Naive B cell (primary cell): Measurements from ENCODE around the gene CHKA. TPM values are rescaled to one million over a fixed set of nuclear protein-coding genes. Genes with fewer than 3 reads are reported as not detected.

Experiments used
- ATAC-seq, 2 donors: fragments of 150-1000 bp; cut with Tn5 transposase; 2 replicates each; pipeline ENCODE4 v1.10.0; 2021; ENCODE audit warnings: low read depth in 2 of 2, mild to moderate bottlenecking in 2 of 2, moderate library complexity in 2 of 2
- DNase-seq: peaks from one replicate; pipeline ENCODE4 v3.0.0; 2022
- H3K27ac Mint-ChIP-seq, 6 donors: one replicate each; pipeline ENCODE4 v1.8.0; 2020 to 2022; ENCODE audit warnings: mild to moderate bottlenecking in 6 of 6, mixed read lengths in 6 of 6, moderate library complexity in 5 of 6, inconsistent platforms in 2 of 6
- H3K27me3 Mint-ChIP-seq, 3 donors: one replicate each; pipeline ENCODE4 v1.8.0; 2021 to 2022; ENCODE audit warnings: mixed read lengths in 3 of 3, mild to moderate bottlenecking in 1 of 3
- H3K36me3 Mint-ChIP-seq, 2 donors: one replicate each; pipeline ENCODE4 v1.8.0; 2020 to 2022; ENCODE audit warnings: mixed read lengths in 2 of 2, inconsistent platforms in 1 of 2, mild to moderate bottlenecking in 1 of 2
- H3K4me1 Mint-ChIP-seq, 3 donors: one replicate each; pipeline ENCODE4 v1.8.0; 2020 to 2022; ENCODE audit warnings: mixed read lengths in 3 of 3, inconsistent platforms in 1 of 3, mild to moderate bottlenecking in 1 of 3, moderate library complexity in 1 of 3
- H3K4me3 Mint-ChIP-seq, 8 donors: one replicate each; pipeline ENCODE4 v1.8.0; 2020 to 2022; ENCODE audit warnings: mild to moderate bottlenecking in 8 of 8, mixed read lengths in 8 of 8, moderate library complexity in 8 of 8, inconsistent platforms in 2 of 8
- H3K9me3 Mint-ChIP-seq, 7 donors: one replicate each; pipeline ENCODE4 v1.8.0; 2020 to 2022; ENCODE audit warnings: mixed read lengths in 7 of 7, mild to moderate bottlenecking in 5 of 7, inconsistent platforms in 2 of 7, moderate library complexity in 1 of 7
- polyA plus RNA-seq, 6 donors: library from polyadenylated mRNA; unstranded; fragments of 300-500 nt; fragmentation: Illumina TruSeq; gene quantifications; one replicate each; pipeline ENCODE4 v1.2.3, GENCODE V29; 2021; ENCODE audit warnings: low read depth in 6 of 6

Gene CHKA
- polyA plus RNA-seq, 6 donors from 2014 or later: 4.9 to 17.6 (median 6.4) TPM

GRCh38 chr11:68011051-68011943 lies 109.9 kb downstream of the CHKA start:
- Mint-ChIP-seq H3K4me1 (peaks cover 33 to 47% (median 43%) of the 10 kb centered on the region in 3 donors), H3K27me3 (no peaks in the 10 kb centered on the region), H3K4me3 (peak overlapping the region in 6 of 8 donors; percentile 16 to 68 (median 46)), H3K9me3 (no peaks in the 10 kb centered on the region), H3K27ac (peak overlapping the region in 4 of 6 donors; percentile 33 to 82 (median 72)), H3K36me3 (no peaks in the 10 kb centered on the region)
- DNase-seq: no peak
- no peak for ATAC-seq

GRCh38 chr11:68010090-68011041 lies 110.8 kb downstream of the CHKA start, which contains the start of gene ALDH3B1:
TSS of gene ALDH3B1 (plus strand) at chr11:68010327. CDS start at chr11:68015298, 4,971 bp downstream.
- peak; percentile 39 to 51 for ATAC-seq
- H3K36me3 Mint-ChIP-seq: no peaks in the 10 kb centered on the region
- no peak for DNase-seq
- H3K9me3 Mint-ChIP-seq: no peaks in the 10 kb centered on the region
- H3K4me3 Mint-ChIP-seq: peak within 1 kb of the TSS; percentile 54 to 88 (median 78)
- no peaks in the 10 kb centered on the region for H3K27me3 Mint-ChIP-seq
- H3K4me1 Mint-ChIP-seq: peaks cover 41 to 56% (median 52%) of the 10 kb centered on the region in 3 donors
- H3K27ac Mint-ChIP-seq: peak within 1 kb of the TSS; percentile 68 to 95 (median 84)

GRCh38 chr11:68009391-68010089 lies 111.6 kb downstream of the CHKA start:
- DNase-seq (peak; percentile 60), ATAC-seq (peak; percentile 37 to 44)
- peaks cover 48 to 64% (median 60%) of the 10 kb centered on the region in 3 donors for H3K4me1 Mint-ChIP-seq
- no peaks in the 10 kb centered on the region for H3K9me3 Mint-ChIP-seq
- H3K27ac Mint-ChIP-seq: peak overlapping the region; percentile 10 to 95 (median 77)
- H3K4me3 Mint-ChIP-seq: peak overlapping the region; percentile 48 to 88 (median 75)
- no peaks in the 10 kb centered on the region for H3K27me3 Mint-ChIP-seq
- no peaks in the 10 kb centered on the region for H3K36me3 Mint-ChIP-seq

- peaks cover 54 to 68% (median 67%) of the 10 kb centered on the region in 3 donors for H3K4me1 Mint-ChIP-seq
- H3K27ac Mint-ChIP-seq: peak overlapping the region in 5 of 6 donors; percentile 66 to 95 (median 86)
- peak overlapping the region; percentile 35 to 88 (median 75) for H3K4me3 Mint-ChIP-seq
- H3K9me3 Mint-ChIP-seq: no peaks in the 10 kb centered on the region
- peak; percentile 69 for DNase-seq
- H3K36me3 Mint-ChIP-seq: no peaks in the 10 kb centered on the region
- H3K27me3 Mint-ChIP-seq: no peaks in the 10 kb centered on the region
- ATAC-seq: peak; percentile 49 to 68
Observed at GRCh38 chr11:68008381-68009337, 112.5 kb downstream of the CHKA start.

GRCh38 chr11:68007498-68008380 lies 113.4 kb downstream of the CHKA start:
- DNase-seq: no peak
- no peak for ATAC-seq
- peaks cover 58 to 71% (median 69%) of the 10 kb centered on the region in 3 donors for H3K4me1 Mint-ChIP-seq
- H3K4me3 Mint-ChIP-seq: peak overlapping the region in 1 of 8 donors; percentile 43
- H3K27me3 Mint-ChIP-seq: no peaks in the 10 kb centered on the region
- peak overlapping the region in 2 of 6 donors; percentile 44 to 62 for H3K27ac Mint-ChIP-seq
- no peaks in the 10 kb centered on the region for H3K9me3 Mint-ChIP-seq
- H3K36me3 Mint-ChIP-seq: no peaks in the 10 kb centered on the region

- Mint-ChIP-seq H3K4me1 (peaks cover 63 to 80% (median 77%) of the 10 kb centered on the region in 3 donors), H3K36me3 (no peaks in the 10 kb centered on the region), H3K4me3 (peak overlapping the region in 5 of 8 donors; percentile 12 to 97 (median 66)), H3K27ac (peak overlapping the region in 1 of 6 donors; percentile 88), H3K27me3 (no peaks in the 10 kb centered on the region), H3K9me3 (no peaks in the 10 kb centered on the region)
- DNase-seq: no peak
- no peak for ATAC-seq
Observed at GRCh38 chr11:68006606-68007166, 114.5 kb downstream of the CHKA start.

- H3K27me3 Mint-ChIP-seq: no peaks in the 10 kb centered on the region
- H3K4me1 Mint-ChIP-seq: peaks cover 51 to 70% (median 70%) of the 10 kb centered on the region in 3 donors
- peak overlapping the region; percentile 89 to 97 (median 92) for H3K4me3 Mint-ChIP-seq
- no peaks in the 10 kb centered on the region for H3K36me3 Mint-ChIP-seq
- no peaks in the 10 kb centered on the region for H3K9me3 Mint-ChIP-seq
- DNase-seq: no peak
- peak overlapping the region in 4 of 6 donors; percentile 90 to 94 (median 92) for H3K27ac Mint-ChIP-seq
- ATAC-seq: no peak
Observed at GRCh38 chr11:68004551-68005335, 116.4 kb downstream of the CHKA start.

GRCh38 chr11:68003846-68004550 lies 117.2 kb downstream of the CHKA start, which contains the start of gene UNC93B1:
TSS of gene UNC93B1 (minus strand) at chr11:68004097. CDS start at chr11:68004043, 54 bp downstream.
- H3K36me3 Mint-ChIP-seq: no peaks in the 10 kb centered on the region
- peaks cover 46 to 67% (median 66%) of the 10 kb centered on the region in 3 donors for H3K4me1 Mint-ChIP-seq
- DNase-seq (peak; percentile 74), ATAC-seq (peak; percentile 62 to 64)
- H3K9me3 Mint-ChIP-seq: no peaks in the 10 kb centered on the region
- no peaks in the 10 kb centered on the region for H3K27me3 Mint-ChIP-seq
- peak within 1 kb of the TSS; percentile 91 to 99 (median 95) for H3K4me3 Mint-ChIP-seq
- H3K27ac Mint-ChIP-seq: peak within 1 kb of the TSS; percentile 14 to 99 (median 98)

- ATAC-seq (peak; percentile 69 to 71), DNase-seq (peak; percentile 77)
- Mint-ChIP-seq H3K36me3 (no peaks in the 10 kb centered on the region), H3K9me3 (no peaks in the 10 kb centered on the region), H3K4me3 (peak overlapping the region; percentile 91 to 99 (median 95)), H3K27me3 (no peaks in the 10 kb centered on the region), H3K4me1 (peaks cover 51 to 71% (median 69%) of the 10 kb centered on the region in 3 donors), H3K27ac (peak overlapping the region; percentile 85 to 99 (median 98))
Observed at GRCh38 chr11:68002938-68003845, 118.0 kb downstream of the CHKA start.
